ENCODE measurements around the gene ZFYVE19. TPM values are rescaled to one million over a fixed set of nuclear protein-coding genes. Genes with fewer than 3 reads are reported as not detected.
"Not testable (repeated sequence)": the region's sequence is repeated elsewhere in the genome, so short reads cannot be mapped to it uniquely, and the experiment has no call there.

Gene ZFYVE19
- total RNA-seq, 1 experiment from 2014 or later: 27.8 TPM

DNA sequence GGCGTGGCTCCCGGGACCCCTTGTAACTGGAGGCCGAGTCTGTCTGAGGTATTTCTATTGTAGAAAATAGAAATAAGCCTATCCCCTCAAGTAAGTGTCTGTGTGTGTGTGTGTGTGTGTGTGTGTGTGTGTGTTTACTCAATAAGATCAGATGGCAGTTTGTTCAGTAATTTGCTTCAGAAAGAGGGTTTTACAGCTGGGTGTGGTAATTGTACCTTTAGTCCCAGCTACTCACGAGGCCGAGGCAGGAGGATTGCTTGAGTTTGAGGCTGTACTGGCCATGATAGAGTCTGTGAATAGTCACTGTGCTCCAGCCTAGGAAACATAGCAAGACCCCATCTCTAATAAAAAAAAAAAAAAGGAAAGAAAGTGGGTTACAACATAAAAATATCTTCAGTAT, 45.6 kb downstream of the ZFYVE19 start:
- DNase-seq: no peak
- no peaks in the 10 kb centered on the region for H3K36me3 ChIP-seq
- no peaks in the 10 kb centered on the region for H3K9me3 ChIP-seq
- no peak overlapping the region for H3K4me3 ChIP-seq
- no peaks in the 10 kb centered on the region for H3K27me3 ChIP-seq

DNA sequence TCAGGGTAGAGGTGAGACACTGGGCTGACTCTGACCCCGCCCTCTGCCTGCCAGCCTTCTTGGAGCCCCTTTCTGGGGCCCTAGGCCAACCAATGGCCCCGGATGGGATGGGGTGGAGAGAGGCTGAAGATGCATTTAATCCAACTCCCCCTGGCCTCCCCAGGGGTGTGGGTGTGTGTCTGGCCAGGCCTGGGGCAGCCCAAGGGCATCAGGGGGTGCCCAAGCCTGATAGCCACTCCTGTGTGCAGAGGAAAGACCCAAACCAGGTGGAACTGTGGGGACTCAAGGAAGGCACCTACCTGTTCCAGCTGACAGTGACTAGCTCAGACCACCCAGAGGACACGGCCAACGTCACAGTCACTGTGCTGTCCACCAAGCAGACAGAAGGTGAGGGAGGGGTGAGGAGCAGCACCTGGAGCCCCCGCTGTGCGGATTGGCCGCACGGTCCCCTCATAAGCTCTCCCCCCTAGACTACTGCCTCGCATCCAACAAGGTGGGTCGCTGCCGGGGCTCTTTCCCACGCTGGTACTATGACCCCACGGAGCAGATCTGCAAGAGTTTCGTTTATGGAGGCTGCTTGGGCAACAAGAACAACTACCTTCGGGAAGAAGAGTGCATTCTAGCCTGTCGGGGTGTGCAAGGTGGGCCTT, 46.5 kb downstream of the ZFYVE19 start:
- no peak for DNase-seq
- no peaks in the 10 kb centered on the region for H3K9me3 ChIP-seq
- H3K4me3 ChIP-seq: no peak overlapping the region
- H3K36me3 ChIP-seq: no peaks in the 10 kb centered on the region
- no peaks in the 10 kb centered on the region for H3K27me3 ChIP-seq

DNA sequence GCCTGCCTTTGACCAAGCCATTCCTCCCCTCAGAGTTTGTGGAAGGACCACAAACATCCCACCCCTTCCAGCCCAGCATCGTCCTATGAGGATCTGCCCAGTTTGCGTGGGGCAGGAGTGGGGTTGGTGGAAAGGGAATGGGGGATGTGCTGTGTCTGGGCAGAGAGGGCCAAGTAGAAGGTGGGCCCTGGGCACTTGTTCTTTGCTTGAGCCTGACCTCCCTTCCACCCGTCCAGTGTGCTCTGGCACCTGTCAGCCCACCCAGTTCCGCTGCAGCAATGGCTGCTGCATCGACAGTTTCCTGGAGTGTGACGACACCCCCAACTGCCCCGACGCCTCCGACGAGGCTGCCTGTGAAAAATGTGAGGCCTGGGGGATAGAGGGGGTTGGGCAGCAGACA, 47.3 kb downstream of the ZFYVE19 start:
- no peak for DNase-seq
- H3K27me3 ChIP-seq: no peaks in the 10 kb centered on the region

DNA sequence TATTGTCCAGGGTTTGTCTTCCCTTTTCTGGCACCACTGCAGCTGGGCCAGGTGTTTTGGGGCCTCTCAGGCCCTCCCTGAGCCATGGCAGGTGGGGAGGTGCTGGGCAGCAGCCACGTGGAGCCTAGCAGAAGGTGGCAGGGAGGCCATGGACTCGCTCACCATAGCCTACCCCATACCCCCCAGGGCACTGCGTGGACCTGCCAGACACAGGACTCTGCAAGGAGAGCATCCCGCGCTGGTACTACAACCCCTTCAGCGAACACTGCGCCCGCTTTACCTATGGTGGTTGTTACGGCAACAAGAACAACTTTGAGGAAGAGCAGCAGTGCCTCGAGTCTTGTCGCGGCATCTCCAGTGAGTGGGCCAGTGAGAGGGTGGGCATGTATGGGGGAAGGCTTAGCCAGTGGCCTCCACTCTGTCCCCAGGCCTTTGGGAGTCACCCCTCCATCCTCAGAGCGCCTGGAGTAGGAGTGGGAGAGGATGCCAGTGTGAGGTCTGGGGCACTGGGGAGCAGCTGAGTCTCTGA, 48.9 kb downstream of the ZFYVE19 start:
- Histone ChIP-seq H3K27me3 (no peaks in the 10 kb centered on the region), H3K4me3 (no peak overlapping the region), H3K9me3 (no peaks in the 10 kb centered on the region), H3K36me3 (no peaks in the 10 kb centered on the region)
- DNase-seq: no peak

More for the DNA sequence above, 47.3 kb downstream of the ZFYVE19 start:
- H3K4me3 ChIP-seq: no peak overlapping the region
- no peaks in the 10 kb centered on the region for H3K9me3 ChIP-seq
- no peaks in the 10 kb centered on the region for H3K36me3 ChIP-seq

DNA sequence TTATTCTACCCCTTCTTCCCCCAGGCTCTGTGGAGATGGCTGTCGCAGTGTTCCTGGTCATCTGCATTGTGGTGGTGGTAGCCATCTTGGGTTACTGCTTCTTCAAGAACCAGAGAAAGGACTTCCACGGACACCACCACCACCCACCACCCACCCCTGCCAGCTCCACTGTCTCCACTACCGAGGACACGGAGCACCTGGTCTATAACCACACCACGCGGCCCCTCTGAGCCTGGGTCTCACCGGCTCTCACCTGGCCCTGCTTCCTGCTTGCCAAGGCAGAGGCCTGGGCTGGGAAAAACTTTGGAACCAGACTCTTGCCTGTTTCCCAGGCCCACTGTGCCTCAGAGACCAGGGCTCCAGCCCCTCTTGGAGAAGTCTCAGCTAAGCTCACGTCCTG, 49.9 kb downstream of the ZFYVE19 start:
- H3K9me3 ChIP-seq: no peaks in the 10 kb centered on the region
- H3K36me3 ChIP-seq: no peaks in the 10 kb centered on the region
- no peaks in the 10 kb centered on the region for H3K27me3 ChIP-seq
- H3K4me3 ChIP-seq: no peak overlapping the region
- DNase-seq: no peak

DNA sequence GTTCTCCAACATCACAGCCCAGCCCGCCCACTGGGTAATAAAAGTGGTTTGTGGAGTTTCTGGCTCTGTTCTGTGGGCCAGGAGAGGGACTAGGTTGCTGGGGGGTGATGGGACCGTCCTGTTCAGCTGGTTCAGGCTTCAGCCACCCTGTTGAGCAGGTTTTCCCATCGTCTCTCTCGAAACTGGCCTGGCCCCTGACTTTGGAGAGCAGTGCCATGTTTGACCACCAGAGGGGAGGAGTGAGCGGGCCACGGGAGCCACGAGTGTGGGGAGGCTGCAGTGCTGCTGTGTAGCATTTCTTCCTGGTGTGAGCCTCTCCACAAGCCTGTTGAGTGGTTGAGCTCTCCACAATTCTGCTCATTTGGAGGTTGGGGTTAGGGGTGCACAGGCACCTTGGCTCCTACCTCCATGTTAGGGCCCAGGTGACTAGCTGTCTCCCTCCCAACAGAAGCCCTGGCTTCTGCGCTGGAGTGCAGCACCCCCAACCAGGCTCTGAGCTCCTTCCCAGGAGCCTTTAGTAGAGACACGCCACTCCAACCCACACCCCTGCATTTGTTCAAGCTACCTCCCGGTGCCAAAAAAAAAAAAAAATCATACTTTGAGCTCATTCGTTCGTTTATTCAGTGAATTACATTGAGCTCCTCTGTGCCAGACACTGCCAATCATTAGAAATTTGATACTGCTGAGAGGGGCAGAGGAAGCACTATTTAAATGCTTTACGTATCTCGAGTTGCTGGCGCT, 50.9 kb downstream of the ZFYVE19 start:
- H3K9me3 ChIP-seq: no peaks in the 10 kb centered on the region
- DNase-seq: peak; percentile 57
- no peaks in the 10 kb centered on the region for H3K27me3 ChIP-seq

DNA sequence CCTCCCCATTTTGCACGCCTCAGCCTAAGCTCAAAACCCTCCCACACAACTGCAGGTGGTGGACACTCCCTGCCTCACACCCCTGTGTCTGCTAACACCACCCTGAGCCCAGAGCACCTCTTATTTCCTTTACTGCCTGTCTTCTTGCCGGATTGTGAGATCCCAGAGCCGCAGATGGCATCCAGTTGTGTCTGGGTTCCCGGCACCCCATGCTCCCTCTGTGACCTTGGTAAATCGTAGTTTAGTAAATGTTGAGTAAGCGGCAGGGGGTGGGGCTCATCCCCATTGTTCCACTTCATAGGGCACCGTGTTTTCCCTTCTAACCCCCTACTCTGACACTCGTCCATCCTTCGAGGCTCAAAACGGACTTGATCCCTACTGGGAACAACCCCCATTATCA, 51.8 kb downstream of the ZFYVE19 start:
- no peak for DNase-seq
- Histone ChIP-seq H3K9me3 (no peaks in the 10 kb centered on the region), H3K4me3 (no peak overlapping the region), H3K27me3 (no peaks in the 10 kb centered on the region), H3K36me3 (no peaks in the 10 kb centered on the region)

More for the DNA sequence above, 50.9 kb downstream of the ZFYVE19 start:
- H3K4me3 ChIP-seq: no peak overlapping the region
- H3K36me3 ChIP-seq: no peaks in the 10 kb centered on the region

DNA sequence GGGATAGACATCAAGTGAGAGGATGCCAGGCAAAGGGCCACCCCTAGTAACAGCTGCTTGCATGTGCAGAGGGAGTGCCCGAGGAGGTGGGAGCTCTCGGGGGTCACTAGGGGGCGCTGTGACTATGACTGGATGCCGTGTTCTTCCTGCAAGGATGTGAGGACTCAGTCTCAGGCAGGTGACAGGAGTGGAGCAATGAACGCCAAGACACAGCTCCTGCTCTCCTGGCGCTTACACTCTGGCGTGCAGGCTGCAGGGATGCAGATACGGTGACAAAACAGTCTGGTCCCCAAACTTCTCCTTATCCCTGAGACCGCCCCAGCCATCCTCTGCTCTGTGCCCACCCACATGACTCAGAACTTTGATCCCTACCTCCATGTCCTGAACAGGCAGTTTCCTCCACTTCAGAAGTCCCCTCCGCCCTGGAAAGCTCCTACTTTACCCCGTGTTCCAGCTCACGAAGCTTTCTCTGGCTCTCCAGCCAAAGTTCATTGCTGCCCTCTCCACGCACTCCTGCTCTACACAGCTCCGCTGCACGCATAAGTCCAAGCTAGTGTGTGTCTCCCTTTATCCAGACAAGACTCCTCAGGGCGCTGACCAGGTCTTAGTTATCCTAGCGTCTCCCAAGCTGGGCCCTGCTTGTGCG, 52.4 kb downstream of the ZFYVE19 start:
- Histone ChIP-seq H3K36me3 (no peaks in the 10 kb centered on the region), H3K9me3 (no peaks in the 10 kb centered on the region), H3K27me3 (no peaks in the 10 kb centered on the region), H3K4me3 (no peak overlapping the region)
- DNase-seq: peak; percentile 67

DNA sequence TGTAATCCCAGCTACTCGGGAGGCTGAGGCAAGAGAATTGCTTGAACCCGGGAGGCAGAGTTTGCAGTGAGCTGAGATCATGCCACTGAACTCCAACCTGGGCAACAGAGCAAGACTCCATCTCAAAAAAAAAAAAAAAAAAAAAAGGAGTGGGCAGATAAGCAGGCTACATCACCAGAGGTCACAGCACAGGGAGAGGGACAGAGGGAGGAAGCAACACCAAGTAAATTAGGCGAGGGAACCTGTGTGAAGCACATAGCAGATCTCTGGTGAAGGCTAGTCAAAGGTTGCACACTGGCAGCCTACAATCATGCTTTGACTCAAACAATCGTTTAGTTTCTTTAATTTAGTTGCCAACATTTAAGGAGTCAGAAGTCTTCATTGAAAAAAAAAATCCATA, 54.3 kb downstream of the ZFYVE19 start:
- H3K4me3 ChIP-seq, H3K36me3 ChIP-seq, H3K9me3 ChIP-seq, H3K27me3 ChIP-seq, DNase-seq: not testable (repeated sequence)

DNA sequence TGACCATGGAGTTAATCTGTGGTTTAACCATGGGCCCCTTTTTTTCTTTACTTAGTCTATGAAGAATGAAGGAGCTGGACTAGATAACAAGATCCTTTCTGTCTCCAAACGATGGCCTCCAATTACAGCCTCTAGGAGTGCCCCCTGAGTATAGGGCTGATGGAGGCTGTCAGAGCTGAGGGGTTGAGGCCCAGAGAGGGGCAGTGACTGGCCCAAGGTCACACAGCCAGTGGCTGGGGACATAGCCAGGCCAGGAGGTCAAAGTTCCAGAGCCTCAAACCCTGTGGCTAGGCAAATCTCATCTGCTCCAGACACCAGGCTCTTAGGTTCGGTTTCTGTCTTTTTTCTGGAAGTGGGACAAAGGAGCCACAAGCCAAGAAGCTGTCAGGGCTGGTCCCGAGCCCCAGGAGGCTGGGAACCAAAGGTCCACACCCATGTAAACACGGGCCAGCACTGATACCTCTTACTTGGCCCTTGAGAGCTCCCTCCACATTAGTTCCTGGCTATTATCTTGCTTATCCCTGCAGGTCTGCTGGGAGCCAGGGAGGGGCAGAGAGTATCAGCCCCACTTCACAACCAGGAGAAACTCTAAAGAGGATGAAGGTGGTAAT, 56.9 kb downstream of the ZFYVE19 start:
- DNase-seq: no peak
- Histone ChIP-seq H3K36me3 (no peaks in the 10 kb centered on the region), H3K4me3 (no peak overlapping the region), H3K27me3 (no peaks in the 10 kb centered on the region), H3K9me3 (no peaks in the 10 kb centered on the region)

Other genes starting within 250 kb of the ZFYVE19 start
- gene CCDC32, start 242.0 kb upstream of the ZFYVE19 start, total RNA-seq (2014; rRNA removed; shearing (Covaris generic); ENCODE audit: low replicate concordance): 9.3 and 59.4 TPM in 2 replicates
- 11.9 and 12.6 TPM in 2 replicates for gene RPUSD2, start 237.8 kb upstream of the ZFYVE19 start, total RNA-seq (2014; rRNA removed; shearing (Covaris generic); ENCODE audit: low replicate concordance)
- gene KNL1, start 212.8 kb upstream of the ZFYVE19 start, total RNA-seq (2014; rRNA removed; shearing (Covaris generic); ENCODE audit: low replicate concordance): 16.1 and 1,870 TPM in 2 replicates
- 14.5 and 16.9 TPM in 2 replicates for gene RAD51, start 111.9 kb upstream of the ZFYVE19 start, total RNA-seq (2014; rRNA removed; shearing (Covaris generic); ENCODE audit: low replicate concordance)
- gene RMDN3, start 51.8 kb upstream of the ZFYVE19 start, total RNA-seq (2014; rRNA removed; shearing (Covaris generic); ENCODE audit: low replicate concordance): 43.1 and 53.4 TPM in 2 replicates
- 3.5 and 4.4 TPM in 2 replicates for gene GCHFR, start 43.0 kb upstream of the ZFYVE19 start, total RNA-seq (2014; rRNA removed; shearing (Covaris generic); ENCODE audit: low replicate concordance)
- not detected in 2 replicates for gene C15orf62, start 37.1 kb upstream of the ZFYVE19 start, total RNA-seq (2014; rRNA removed; shearing (Covaris generic); ENCODE audit: low replicate concordance)
- gene DNAJC17, start 384 bp downstream of the ZFYVE19 start, total RNA-seq (2014; rRNA removed; shearing (Covaris generic); ENCODE audit: low replicate concordance): 44.9 and 75.8 TPM in 2 replicates
- not detected in 2 replicates for gene PPP1R14D, start 21.6 kb downstream of the ZFYVE19 start, total RNA-seq (2014; rRNA removed; shearing (Covaris generic); ENCODE audit: low replicate concordance)
- gene SPINT1, start 37.0 kb downstream of the ZFYVE19 start, total RNA-seq (2014; rRNA removed; shearing (Covaris generic); ENCODE audit: low replicate concordance): not detected in 2 replicates
- gene RHOV, start 67.1 kb downstream of the ZFYVE19 start, total RNA-seq (2014; rRNA removed; shearing (Covaris generic); ENCODE audit: low replicate concordance): 0.49 TPM in 1 of 2 replicates, not detected in the other
- gene VPS18, start 87.4 kb downstream of the ZFYVE19 start, total RNA-seq (2014; rRNA removed; shearing (Covaris generic); ENCODE audit: low replicate concordance): 14.0 and 24.8 TPM in 2 replicates
- not detected in 2 replicates for gene DLL4, start 122.3 kb downstream of the ZFYVE19 start, total RNA-seq (2014; rRNA removed; shearing (Covaris generic); ENCODE audit: low replicate concordance)
- gene CHAC1, start 146.4 kb downstream of the ZFYVE19 start, total RNA-seq (2014; rRNA removed; shearing (Covaris generic); ENCODE audit: low replicate concordance): 8.8 and 18.5 TPM in 2 replicates

Measured in MG63 (cell line).